GM18909 (cell line): ENCODE measurements around the gene ZNF287.
A peak's percentile ranks its signal among the peaks of the same experiment; 100 is the strongest.
"Not testable (repeated sequence)": the region's sequence is repeated elsewhere in the genome, so short reads cannot be mapped to it uniquely, and the experiment has no call there.

ENCODE experiments used
- ATAC-seq: cut with Tn5 transposase; IDR thresholded peaks from one replicate; pipeline ENCODE4 v1.9.1; 2021; ENCODE audit warnings: mild to moderate bottlenecking; ENCODE audit not compliant: unreplicated experiment, poor library complexity

ZNF287 gene

DNA sequence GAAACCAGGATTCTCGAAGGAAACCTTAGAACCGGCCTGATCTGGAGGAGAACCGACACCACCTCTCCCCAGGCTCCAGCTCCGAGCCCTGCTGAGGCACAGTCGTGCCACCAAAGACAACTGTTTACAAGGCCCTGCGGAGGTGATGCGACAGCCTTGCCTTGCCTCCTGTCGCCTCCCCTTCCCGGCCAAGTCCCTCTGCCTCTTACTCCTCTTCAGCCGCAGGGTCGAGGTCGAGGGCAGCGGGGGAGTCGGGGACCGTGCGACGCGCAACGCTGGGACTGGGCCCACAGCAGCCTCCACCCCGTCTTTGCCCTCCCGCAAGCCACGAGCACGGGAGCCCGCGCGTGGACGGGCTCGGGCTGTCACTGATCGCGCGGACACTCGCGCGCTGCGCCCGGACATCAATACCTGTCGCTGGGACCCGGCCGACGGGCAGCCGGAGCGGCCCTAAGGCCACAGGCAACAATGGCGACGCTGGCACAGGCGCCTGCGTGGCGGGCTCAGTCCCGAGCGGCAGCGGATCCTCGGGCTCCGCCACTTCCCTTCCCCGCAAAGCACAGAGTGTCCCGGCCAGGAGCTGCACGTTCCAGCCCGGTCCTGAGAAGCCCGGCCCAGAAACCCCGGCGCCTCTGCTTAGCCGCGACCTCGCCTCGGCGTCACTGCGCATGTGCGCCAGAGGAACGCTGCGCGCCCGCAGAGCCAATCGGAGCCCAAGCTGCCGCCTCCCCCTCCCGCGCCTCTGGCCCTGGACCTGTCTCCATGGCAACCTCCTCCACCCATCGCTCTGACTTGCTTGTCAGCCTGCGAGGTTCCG lies at the start of gene ZNF287:
Gene ZNF287 (minus strand): TSS at position 664 of the 817 bp plus-strand sequence. CDS start 1,473 bp downstream, outside the sequence.
- peak; percentile 95 for ATAC-seq

DNA sequence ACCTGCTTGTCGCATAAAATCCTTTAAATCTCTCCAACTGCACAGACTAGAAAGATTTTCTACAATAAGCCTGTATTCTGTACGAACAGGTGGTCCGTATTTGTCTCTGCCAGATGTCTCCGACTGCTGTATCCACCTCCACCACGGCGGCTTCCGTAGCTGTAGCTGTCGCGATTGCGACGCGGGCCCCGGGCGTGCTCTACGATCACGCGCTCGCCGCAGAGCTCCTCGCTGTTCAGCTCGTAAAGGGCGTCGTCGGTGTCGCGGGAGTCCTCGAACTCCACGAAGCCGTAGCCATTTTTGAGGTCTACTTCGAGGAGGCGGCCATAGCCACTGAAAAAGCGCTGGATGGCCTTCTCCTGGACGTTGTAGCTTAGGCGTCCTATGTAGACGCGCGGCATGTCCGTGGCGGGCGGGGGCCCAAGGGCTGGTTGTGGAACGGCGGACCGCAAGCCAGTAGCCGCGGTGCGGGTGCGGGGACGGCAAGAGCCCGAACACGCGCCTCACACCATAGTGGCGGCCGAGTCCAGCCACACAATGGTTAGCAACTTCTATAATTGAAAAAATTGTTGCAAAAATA lies 48.6 kb upstream of the ZNF287 start:
- ATAC-seq, result no peak

DNA sequence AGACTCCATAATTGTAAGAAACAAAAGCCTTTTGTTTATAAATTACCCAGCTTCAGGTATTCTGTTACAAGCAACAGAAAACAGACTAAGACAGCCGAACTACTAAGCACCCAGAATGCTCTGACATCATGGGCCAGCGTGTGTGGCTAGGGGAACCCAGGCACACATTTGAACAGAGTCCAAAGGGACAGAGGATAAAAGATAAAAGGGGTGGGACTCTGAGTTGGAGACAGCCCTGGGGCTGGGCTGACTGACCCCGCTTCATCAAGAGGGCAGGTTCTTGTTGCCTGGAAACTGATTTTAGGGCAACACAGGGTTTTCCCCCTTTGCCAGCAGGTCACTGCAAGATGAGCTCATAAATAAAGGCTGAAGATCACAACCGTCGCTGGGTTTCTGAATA lies 30.5 kb upstream of the ZNF287 start:
- no peak for ATAC-seq

DNA sequence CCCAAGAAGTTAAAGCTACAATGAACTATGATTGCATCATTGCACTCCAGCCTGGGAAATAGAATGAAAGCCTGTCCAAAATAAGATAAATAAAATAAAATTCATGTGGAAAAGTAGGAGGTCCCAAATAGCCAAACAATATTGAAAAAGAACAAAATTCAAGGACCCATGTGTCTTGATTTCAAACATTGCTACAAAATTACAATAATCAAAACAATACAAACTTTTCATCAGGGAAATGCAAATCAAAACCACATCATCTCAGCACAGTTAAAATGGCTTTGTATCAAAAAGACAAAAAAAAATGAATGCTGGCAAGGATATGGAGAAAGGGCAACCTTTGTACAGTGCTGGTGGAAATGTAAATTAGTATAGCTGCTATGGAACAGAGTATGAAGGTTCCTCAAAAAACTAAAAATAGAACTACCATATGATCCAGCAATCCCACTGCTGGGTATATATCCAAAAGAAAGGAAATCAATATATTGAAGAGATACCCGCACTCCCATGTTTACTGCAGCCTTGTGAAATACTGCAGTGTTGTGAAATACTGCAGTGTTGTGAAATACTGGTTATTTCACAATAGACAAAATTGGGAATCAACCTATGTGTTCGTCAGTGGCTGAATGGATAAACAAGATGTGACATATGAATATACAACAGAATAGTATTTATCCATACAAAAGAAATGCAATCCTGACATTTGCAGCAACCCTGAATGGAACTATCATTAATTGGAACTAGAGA lies 24.5 kb upstream of the ZNF287 start:
- ATAC-seq, result no peak

DNA sequence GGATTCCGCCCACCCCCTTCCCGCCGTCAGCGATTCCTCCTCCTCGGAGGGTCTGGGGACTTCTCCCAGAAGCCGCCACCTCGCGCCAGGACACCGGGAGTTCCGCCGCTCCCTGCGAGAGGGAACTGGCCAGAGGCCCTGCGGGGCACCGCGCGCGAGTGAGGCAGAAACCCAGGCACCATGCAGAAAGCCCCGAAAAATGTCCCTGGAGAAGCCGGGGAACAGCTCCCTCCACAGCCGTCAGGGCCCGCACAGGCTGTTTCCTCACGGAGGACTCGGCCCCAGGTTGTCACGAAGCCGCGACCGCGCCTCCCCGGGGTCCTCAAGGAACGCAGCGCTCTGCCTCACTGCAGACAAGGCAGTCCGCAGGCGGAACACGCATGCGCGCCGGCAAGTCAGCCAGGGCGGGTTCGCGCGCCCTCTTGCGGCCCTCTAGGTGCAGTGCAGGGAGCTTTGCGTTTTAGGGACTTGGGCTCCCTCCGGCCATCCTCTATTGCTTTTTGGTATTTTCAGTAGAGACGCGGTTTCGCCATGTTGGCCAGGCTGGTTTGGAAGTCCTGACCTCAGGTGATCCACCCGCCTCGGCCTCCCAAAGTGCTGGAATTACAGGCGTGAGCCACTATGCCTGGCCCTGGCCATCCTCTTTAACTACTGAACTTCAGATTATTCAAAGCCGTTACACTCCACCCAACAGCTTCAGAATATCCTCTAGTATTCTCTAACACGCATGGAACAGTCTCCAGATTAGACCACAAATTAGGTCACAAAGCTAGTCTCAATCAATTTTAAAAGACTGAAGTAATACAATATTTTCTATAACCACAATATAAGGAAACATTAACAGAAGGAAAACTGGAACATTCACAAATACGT lies 20.3 kb upstream of the ZNF287 start:
- peak; percentile 87 for ATAC-seq

DNA sequence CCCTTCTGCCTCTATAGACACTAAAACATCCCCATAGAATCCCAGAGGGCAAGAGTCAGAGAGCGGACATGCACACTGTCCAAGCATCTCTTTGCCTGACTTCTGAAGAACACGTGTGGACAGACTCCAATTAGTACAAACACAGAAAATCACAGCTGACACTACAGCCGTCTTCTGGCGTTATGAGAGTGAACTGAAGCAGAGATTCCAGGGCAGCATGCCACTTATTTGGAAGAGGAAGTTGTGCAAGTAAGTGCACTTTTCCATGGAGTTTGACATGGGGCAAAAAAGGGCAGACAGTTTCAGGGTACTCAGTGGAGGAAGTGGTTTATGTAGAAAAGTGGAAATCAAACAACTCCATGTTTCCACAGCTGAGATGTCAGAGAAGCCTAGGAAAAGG lies 16.8 kb upstream of the ZNF287 start:
- ATAC-seq, result no peak

DNA sequence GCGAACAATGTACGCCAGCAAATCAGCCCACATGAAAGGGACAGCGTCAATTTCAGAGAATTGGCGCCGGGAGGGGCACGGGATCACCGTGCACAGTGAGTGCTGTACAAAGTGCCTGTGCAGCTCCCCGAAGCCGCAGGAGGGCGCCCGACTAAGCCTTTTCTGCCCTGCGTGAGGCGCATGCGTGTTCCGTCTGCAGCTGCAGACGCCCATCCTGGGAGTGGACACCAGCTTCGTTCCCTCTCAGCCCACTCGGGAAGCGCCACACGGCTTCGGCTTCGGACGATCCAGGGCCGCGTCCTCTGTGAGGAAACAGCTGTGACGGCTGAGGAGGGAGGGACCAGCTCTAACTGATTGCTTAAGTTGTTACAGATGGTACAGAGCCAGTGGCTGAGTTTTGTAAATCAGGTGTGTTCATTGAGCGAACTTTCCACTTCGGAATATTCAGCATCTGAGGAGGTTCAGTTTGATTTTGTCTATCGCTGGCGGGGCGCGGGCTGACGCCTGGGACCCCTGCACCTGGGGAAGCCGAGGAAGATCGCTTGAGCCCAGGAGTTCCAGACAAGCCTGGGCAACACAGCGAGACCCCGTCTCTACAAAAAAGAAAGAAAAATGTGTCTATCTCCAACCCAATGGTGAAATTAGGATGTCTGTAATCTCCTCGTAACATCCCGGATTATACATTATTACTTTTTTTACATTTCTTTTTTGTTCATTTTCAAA lies 15.4 kb upstream of the ZNF287 start:
- ATAC-seq, result no peak

DNA sequence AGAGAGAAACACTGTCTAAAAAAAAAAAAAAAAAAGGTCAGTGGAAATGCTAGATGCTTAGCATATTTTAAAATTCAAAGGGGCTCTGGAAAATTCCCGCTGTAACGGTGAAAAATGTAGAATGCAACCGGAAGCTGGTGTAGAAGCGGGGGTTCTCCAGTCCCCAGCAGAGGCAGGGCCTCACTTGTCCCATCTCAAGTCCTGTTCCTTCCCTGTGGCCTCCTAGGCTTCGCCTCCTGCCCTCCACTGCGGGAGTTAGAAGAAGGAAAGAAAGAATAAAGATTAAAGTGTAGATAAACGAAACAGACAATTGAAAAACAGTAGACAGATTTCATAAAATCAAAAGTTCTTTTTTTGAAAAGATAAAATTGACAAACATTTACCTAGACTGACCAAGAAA lies 14.8 kb upstream of the ZNF287 start:
- ATAC-seq, result no peak

DNA sequence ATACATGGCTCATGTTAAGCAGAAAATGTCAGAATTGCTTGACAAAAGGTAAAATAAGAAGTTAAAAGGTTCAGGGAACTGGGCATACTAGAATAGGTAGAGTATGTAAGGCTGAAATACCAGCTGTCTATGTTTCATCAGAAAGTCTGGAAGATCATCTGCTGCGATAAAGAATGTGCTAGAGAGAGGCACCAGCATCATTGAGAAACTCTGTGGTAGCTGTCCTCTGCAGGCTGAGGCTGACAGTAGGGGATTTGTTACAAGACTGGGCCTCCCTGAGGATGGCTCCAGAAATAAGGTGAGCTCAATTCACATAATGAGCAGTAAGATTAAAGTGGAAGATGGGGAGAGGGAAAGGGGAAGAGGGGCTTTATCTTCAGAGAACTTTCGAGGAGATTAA lies 4.5 kb upstream of the ZNF287 start:
- no peak for ATAC-seq

DNA sequence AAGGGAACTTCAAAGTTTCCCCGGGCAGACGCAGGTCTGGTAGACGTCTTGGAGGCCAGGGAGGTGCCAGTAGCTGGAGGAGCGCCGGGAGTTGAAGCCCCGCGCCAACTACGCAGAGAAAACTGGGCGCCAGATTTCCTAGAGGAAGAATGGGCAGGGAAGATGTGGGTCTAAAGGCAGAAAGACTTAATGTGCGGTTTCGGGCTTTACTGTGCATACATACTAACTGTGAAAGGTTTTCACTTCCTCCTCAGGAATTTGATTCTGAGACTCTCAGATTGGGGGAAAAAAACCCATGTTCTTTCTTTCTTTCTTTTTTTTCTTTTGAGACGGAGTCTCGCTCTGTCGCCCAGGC lies 331 bp upstream of the ZNF287 start:
- ATAC-seq, result no peak

DNA sequence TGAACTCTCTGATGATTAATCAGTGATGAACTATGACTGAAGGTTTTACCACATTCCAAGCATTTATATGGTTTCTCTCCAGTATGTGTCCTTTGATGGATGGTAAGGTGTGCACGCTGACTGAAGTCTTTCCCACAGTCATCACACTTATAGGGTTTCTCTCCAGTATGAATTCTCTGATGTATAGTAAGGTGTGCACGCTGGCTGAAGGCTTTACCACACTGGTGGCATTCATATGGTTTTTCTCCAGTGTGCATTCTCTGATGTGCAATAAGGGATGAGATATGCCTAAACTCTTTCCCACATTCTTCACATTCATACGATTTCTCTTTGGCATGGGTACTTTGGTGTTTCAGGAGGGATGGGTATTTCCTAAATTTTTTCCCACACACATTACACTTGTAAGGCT lies 16.4 kb downstream of the ZNF287 start:
- no peak for ATAC-seq

DNA sequence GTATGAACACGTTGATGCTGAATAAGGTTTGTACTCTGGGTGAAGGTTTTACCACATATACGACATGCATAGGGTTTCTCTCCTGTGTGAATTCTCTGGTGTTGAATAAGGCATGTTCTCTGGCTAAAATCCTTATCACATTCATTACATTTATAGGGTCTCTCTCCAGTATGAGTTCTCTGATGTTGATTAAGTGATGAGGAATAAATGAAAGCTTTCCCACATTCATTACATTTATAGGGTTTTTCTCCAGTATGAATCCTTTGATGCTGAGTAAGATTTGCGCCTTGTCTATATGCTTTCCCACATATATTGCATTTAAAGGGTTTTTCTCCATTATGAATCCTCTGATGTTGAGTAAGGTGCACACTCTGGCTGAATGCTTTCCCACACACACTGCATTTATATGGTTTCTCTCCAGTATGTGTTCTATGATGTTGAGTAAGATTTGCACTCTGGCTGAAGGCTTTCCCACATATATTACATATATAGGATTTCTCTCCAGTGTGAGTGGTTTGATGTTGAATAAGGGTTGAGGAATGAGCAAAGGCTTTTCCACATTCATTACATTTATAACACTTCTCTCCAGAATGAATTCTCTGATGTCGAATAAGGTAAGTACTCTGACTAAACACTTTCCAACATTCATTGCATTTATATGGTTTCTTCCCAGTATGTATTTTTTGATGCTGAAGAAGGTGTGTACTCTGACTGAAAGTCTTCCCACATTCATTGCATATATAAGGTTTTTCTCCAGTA lies 16.9 kb downstream of the ZNF287 start:
- ATAC-seq, result no peak

DNA sequence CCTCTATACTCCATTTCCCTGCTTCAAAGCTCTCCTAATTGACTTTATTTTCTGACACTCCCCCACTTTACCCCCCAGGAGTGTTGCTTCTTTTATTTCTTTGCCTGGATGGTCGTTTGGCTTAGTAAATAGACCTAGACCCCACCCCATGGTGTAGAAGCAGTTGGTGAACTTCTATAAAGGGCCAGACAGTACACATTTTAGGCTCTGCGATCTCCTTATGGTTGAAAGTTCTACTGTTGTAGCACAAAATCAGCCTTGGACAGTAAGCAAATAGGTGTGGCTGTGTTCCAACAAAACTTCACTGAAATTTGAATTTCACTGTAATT lies 31.9 kb downstream of the ZNF287 start:
- ATAC-seq, result no peak

DNA sequence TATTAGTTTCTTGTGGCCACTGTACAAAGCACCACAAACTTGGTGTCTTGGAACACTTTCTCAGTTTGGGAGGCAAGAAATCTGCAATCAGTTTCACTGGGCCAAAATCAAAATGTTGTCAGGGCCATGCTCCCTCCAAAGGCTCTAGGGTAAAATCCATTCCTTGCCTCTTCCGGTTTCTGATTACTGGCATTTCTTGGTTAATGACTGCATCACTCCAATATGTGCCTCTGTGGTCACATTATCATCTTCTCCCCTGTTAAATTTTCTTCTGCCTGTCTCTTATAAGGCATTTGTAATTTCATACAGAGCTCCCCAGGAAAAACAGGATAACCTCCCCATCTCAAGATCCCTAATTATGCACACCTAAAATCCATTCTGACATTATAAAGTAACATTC lies 34.8 kb downstream of the ZNF287 start:
- no peak for ATAC-seq

DNA sequence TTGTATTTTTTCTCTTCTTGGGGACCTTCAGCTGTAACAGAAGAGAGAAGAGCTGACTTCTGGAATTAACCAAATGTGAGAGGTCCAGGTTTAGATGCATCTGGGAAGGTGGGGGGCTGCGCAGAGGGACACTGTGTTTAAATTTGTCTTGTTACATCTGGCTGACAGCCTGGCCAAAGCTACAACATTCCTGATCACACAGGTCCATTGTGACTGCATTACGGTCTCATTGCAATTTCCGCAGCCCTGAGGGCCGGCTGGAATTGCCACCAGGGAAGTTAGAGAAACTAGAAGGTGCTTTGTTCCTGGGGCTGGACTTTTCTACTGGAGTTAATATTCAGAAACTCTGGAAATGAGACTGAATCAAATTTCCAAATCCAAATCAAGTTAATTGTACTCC lies 39.1 kb downstream of the ZNF287 start:
- ATAC-seq, result no peak

DNA sequence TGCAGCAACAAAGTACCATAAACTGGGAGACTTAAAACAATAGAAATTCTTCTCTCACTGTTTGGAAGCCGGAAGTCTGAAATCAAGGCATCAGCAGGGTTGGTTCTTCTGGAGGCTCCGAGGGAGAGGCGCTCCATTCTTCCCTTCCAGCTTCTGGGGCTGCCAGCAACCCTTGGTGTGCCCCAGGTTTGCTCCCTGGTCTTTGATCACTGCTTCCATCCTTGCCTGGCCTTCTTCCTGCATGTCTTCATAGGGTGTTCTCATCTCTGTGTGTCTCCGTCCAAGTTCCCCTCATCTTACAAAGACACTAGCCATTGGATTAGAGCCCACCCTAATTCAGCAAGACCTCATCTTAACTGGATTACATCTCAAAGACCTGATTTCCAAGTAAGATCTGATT lies 41.7 kb downstream of the ZNF287 start:
- no peak for ATAC-seq

DNA sequence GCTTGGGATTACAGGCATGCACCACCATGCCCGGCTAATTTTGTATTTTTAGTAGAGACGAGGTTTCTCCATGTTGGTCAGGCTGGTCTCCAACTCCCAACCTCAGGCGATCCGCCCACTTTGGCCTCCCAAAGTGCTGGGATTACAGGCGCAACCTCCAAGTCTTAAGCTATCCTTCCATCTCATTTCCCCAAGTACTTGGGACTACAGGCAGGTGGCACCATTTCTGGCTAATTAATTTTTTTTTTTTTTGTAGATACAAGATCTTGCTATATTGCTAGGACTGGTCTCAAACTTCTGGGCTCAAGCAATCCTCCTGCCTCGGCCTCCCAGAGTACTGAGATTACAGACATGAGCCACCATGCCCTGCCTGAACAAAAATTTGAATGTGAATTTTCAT lies 43.4 kb downstream of the ZNF287 start:
- ATAC-seq, result not testable (repeated sequence)

DNA sequence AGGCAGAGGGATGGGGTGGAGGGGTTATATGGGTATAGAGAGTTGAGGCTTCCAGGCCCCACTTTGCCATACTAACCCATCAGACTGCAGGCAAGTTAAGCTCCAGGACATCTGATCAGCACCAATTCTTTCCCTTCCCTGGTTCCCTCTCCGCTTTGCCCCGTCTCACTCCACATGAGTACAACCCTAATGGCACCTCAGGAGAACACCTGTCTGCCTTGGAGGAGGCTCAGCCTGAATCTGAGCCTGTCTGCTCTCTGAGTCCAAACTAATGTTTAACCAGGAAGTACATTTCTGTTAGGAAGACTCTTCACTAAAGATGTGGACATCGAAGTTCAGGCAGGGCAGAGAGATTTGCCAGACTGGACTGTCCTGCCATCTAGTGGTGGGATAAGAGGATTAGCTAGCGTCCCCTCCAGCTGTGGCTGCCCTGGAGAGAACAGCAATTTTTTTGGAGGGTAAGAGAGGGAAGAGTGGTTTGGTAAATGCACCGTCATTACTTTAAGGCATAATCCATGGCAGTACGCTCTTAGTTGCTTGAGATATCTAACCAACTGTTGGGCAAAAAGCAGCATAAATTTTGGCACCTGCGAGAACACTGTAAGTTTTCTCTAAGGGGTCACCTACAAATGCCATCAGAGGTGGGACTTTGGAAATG lies 47.8 kb downstream of the ZNF287 start:
- ATAC-seq, result peak; percentile 82

DNA sequence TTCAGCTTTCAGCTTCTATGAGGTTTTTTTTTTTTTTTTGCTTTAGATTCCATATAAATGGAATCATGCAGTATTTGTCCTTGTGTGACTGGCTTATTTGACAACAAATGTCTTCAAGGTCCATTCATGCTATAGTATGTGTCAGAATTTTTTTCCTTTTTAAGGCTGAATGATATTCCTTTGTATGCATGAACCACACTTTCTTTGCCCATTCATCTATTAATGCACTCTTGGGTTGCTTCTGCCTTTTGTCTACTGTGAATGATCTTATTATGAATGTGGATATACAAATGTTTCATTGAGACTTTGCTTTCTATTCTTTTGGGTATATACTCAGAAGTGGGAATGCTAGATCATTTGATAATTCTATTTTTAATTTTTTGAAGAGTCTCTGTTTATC lies 50.0 kb downstream of the ZNF287 start:
- ATAC-seq, result no peak
